SK-N-SH (cell line): ENCODE results near the gene OSBPL10. TPM values are rescaled to one million over a fixed set of nuclear protein-coding genes. Genes with fewer than 3 reads are reported as not detected.

Experiments used
- CTCF ChIA-PET: fragments of 300-600, 350-600 bp; formaldehyde crosslinking; extraction: SDS; loops from one replicate; lab custom pipeline; 2021; lab: Yijun Ruan, JAX
- POLR2A ChIA-PET: fragments of 350-600 bp; sonication (Branson Sonifier 250); formaldehyde crosslinking; extraction: SDS; loops from one replicate; lab custom pipeline; 2020; ENCODE audit warnings: antibody characterized with exemption, inconsistent platforms; lab: Yijun Ruan, JAX
- DNase-seq: peaks from one replicate; pipeline ENCODE4 v3.0.0; 2012
- H2AFZ ChIP-seq: fragments of 200-600 bp; sonication (generic); 2 replicates; pipeline ENCODE4 v1.8.1; 2016; ENCODE audit warnings: antibody characterized with exemption, mild to moderate bottlenecking, low read depth
- H3F3A ChIP-seq: fragments of 200-600 bp; sonication (generic); replicated peaks from 2 replicates; pipeline ENCODE3; 2016; ENCODE audit warnings: antibody characterized with exemption, mild to moderate bottlenecking; ENCODE audit not compliant: insufficient read depth
- H3K27ac ChIP-seq, 2 experiments: fragments of 200-500 bp in 1 of 2; fragments of 200-600 bp in 1 of 2; sonication (Bioruptor generic) in 1 of 2; sonication (generic), shearing (Covaris generic) in 1 of 2; 2 replicates each; pipeline versions ENCODE4 v1.5.1 to v1.6.1; 2014 to 2016; ENCODE audit warnings: low read depth in 2 of 2, inconsistent platforms in 1 of 2, low read length in 1 of 2, mild to moderate bottlenecking in 1 of 2, mixed read lengths in 1 of 2
- H3K27me3 ChIP-seq: fragments of 200-600 bp; sonication (generic), shearing (Covaris generic); 2 replicates; pipeline ENCODE4 v1.6.1; 2016; ENCODE audit warnings: mixed run types; ENCODE audit not compliant: insufficient read depth
- H3K36me3 ChIP-seq, 2 experiments: fragments of 200-500 bp in 1 of 2; fragments of 200-600 bp in 1 of 2; sonication (Bioruptor generic) in 1 of 2; sonication (generic) in 1 of 2; replicated peaks in 1 of 2; 2 replicates each; pipeline versions ENCODE3 to v1.5.1; 2014 to 2016; ENCODE audit warnings: low read length in 1 of 2, mild to moderate bottlenecking in 1 of 2; ENCODE audit not compliant: insufficient read depth in 2 of 2, control insufficient read depth in 1 of 2
- H3K4me1 ChIP-seq, 2 experiments: fragments of 200-500 bp in 1 of 2; fragments of 200-600 bp in 1 of 2; sonication (Bioruptor generic) in 1 of 2; sonication (generic), shearing (Covaris generic) in 1 of 2; 2 replicates each; pipeline versions ENCODE4 v1.5.1 to v1.6.1; 2014 to 2016; ENCODE audit warnings: low read depth in 1 of 2, low read length in 1 of 2, mixed run types in 1 of 2; ENCODE audit not compliant: insufficient read depth in 2 of 2, control insufficient read depth in 1 of 2
- H3K4me2 ChIP-seq: fragments of 200-600 bp; sonication (generic), shearing (Covaris generic); 2 replicates; pipeline ENCODE4 v1.6.1; 2017; ENCODE audit warnings: mixed run types
- H3K4me3 ChIP-seq, 2 experiments: fragments of 200-500 bp in 1 of 2; fragments of 200-600 bp in 1 of 2; sonication (Bioruptor generic) in 1 of 2; sonication (generic), shearing (Covaris generic) in 1 of 2; 2 replicates each; pipeline versions ENCODE4 v1.5.1 to v1.8.1; 2014 to 2016; ENCODE audit warnings: low read depth in 2 of 2, inconsistent platforms in 1 of 2, low read length in 1 of 2, mild to moderate bottlenecking in 1 of 2, mixed read lengths in 1 of 2, moderate library complexity in 1 of 2
- H3K79me2 ChIP-seq: fragments of 200-600 bp; sonication (generic); 2 replicates; pipeline ENCODE4 v1.8.1; 2017; ENCODE audit warnings: mild to moderate bottlenecking; ENCODE audit not compliant: insufficient read depth
- H3K9ac ChIP-seq: fragments of 200-600 bp; sonication (generic); 2 replicates; pipeline ENCODE4 v1.6.1; 2017; ENCODE audit warnings: mixed run types
- H3K9me2 ChIP-seq: fragments of 200-600 bp; sonication (generic); 2 replicates; pipeline ENCODE4 v1.6.1; 2017; ENCODE audit warnings: mixed run types
- H3K9me3 ChIP-seq: fragments of 200-600 bp; sonication (generic); 2 replicates; pipeline ENCODE4 v1.6.1; 2017; ENCODE audit warnings: mixed run types, mild to moderate bottlenecking, moderate library complexity
- H4K20me1 ChIP-seq: fragments of 200-600 bp; sonication (generic); 2 replicates; pipeline ENCODE4 v1.6.1; 2017; ENCODE audit warnings: mild to moderate bottlenecking, mixed run types; ENCODE audit not compliant: insufficient read depth
- ELF1 ChIP-seq: IDR thresholded peaks from 2 replicates; pipeline ENCODE4 v1.4.0; 2012
- EP300 ChIP-seq, 2 experiments: IDR thresholded peaks; 2 replicates each; pipeline versions ENCODE4 v1.4.0 to v1.6.1; 2012; ENCODE audit warnings: borderline replicate concordance in 1 of 2, low read depth in 1 of 2, low read length in 1 of 2
- EZH2phosphoT487 ChIP-seq: fragments of 200-600 bp; sonication (generic); IDR thresholded peaks from 2 replicates; pipeline ENCODE4 v1.6.1; 2017; ENCODE audit warnings: low read depth, mixed run types, mild to moderate bottlenecking, antibody characterized with exemption, moderate library complexity, borderline replicate concordance
- FOXJ3 ChIP-seq: sonication (generic); formaldehyde crosslinking; IDR thresholded peaks from 2 replicates; pipeline ENCODE4 v1.5.1; 2020; ENCODE audit warnings: mild to moderate bottlenecking, missing genetic modification reagents
- MEF2A ChIP-seq: IDR thresholded peaks from 2 replicates; pipeline ENCODE4 v1.4.0; 2012; ENCODE audit warnings: low read depth, borderline replicate concordance
- NRF1 ChIP-seq: IDR thresholded peaks from 2 replicates; pipeline ENCODE4 v1.6.1; 2012; ENCODE audit warnings: low read depth, mild to moderate bottlenecking, low read length
- POLR2AphosphoS5 ChIP-seq: IDR thresholded peaks from 2 replicates; pipeline ENCODE4 v1.6.1; 2012; ENCODE audit warnings: low read depth, low read length
- RAD21 ChIP-seq: IDR thresholded peaks from 2 replicates; pipeline ENCODE4 v1.6.1; 2012; ENCODE audit warnings: mild to moderate bottlenecking, low read length
- SIN3A ChIP-seq: IDR thresholded peaks from 2 replicates; pipeline ENCODE4 v1.6.1; 2012; ENCODE audit warnings: low read depth, mild to moderate bottlenecking, low read length, moderate library complexity, borderline replicate concordance
- SMC3 ChIP-seq: IDR thresholded peaks from 2 replicates; pipeline ENCODE4 v1.6.1; 2012; ENCODE audit warnings: low read depth, low read length, improper control_type of control experiment
- TEAD4 ChIP-seq: IDR thresholded peaks from 2 replicates; pipeline ENCODE4 v1.4.0; 2012; ENCODE audit warnings: mild to moderate bottlenecking, borderline replicate concordance; ENCODE audit not compliant: insufficient read depth
- USF2 ChIP-seq: fragments of 150-350 bp; IDR thresholded peaks from 2 replicates; pipeline ENCODE4 v1.6.1; 2017; ENCODE audit warnings: antibody characterized with exemption, low read length, low read depth, borderline replicate concordance
- YY1 ChIP-seq: IDR thresholded peaks from 2 replicates; pipeline ENCODE4 v1.4.0; 2012; ENCODE audit warnings: low read depth, mild to moderate bottlenecking
- WGBS: methylation state at CpG from one replicate; pipeline ENCODE4 v1.1.6; 2017; ENCODE audit warnings: low lambda C conversion rate; 5-methylcytosine and 5-hydroxymethylcytosine counted together
- polyA plus RNA-seq, 3 experiments: library from polyadenylated mRNA; depleted of rRNA; stranded (reverse); fragments of >200 nt; gene quantifications; 2 replicates each; pipeline ENCODE4 v1.2.3, GENCODE V29; 2012
- TF ChIP-seq, protein P1 (sequence below): IDR thresholded peaks from 2 replicates; pipeline ENCODE4 v1.4.0; 2012; ENCODE audit warnings: low read depth
- TF ChIP-seq, protein P2 (sequence below): fragments of 150-350 bp; IDR thresholded peaks from 2 replicates; pipeline ENCODE4 v1.6.1; 2016; ENCODE audit warnings: mild to moderate bottlenecking, low read depth, low read length
- TF ChIP-seq, protein P3 (sequence below): IDR thresholded peaks from 2 replicates; pipeline ENCODE4 v1.4.0; 2012; ENCODE audit warnings: low read depth, borderline replicate concordance

The OSBPL10 gene
- polyA plus RNA-seq, 1 of the 3 experiments (the other 2 are of a cell fraction) = 0.12 TPM

DNA sequence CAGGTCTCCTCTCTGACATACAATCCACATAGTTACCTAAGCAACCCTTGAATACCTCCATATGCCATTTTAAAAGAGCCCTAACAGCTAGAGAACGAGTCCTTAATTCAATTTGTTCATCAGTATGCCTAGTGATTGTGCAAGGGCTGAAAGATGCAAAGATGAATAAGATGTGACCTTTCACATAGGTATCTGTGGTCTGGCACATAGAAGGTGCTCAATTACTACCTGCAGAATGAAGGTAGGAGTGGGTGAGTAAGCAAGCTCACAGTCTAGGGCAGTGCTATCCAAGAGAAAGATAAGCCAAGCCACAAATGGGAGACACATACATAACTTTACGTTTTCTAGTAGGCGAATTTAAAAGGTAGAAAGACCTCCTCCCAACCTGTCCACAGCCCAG is 157.9 kb downstream of the OSBPL10 start:
- TF ChIP-seq SIN3A (no peak), EP300 (IDR thresholded peaks at IDR 0.05; ENCODE audit: borderline replicate concordance in 1 of 2, low read depth in 1 of 2, low read length in 1 of 2) (no peak), EZH2phosphoT487 (no peak), FOXJ3 (CRISPR knock-in tag) (no peak), ELF1 (no peak), USF2 (no peak)
- TF ChIP-seq, protein P1, sequence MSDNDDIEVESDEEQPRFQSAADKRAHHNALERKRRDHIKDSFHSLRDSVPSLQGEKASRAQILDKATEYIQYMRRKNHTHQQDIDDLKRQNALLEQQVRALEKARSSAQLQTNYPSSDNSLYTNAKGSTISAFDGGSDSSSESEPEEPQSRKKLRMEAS = no peak
- TF ChIP-seq, protein P2, sequence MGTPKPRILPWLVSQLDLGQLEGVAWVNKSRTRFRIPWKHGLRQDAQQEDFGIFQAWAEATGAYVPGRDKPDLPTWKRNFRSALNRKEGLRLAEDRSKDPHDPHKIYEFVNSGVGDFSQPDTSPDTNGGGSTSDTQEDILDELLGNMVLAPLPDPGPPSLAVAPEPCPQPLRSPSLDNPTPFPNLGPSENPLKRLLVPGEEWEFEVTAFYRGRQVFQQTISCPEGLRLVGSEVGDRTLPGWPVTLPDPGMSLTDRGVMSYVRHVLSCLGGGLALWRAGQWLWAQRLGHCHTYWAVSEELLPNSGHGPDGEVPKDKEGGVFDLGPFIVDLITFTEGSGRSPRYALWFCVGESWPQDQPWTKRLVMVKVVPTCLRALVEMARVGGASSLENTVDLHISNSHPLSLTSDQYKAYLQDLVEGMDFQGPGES = no peak
- Histone ChIP-seq H3K9ac (no peak overlapping the region), H3K27me3 (no peaks in the 10 kb centered on the region), H3F3A (no peaks in the 10 kb centered on the region), H3K4me3 (no peak overlapping the region), H3K9me3 (no peaks in the 10 kb centered on the region), H3K27ac (no peak overlapping the region), H3K79me2 (no peaks in the 10 kb centered on the region), H4K20me1 (no peaks in the 10 kb centered on the region), H3K9me2 (no peaks in the 10 kb centered on the region), H3K36me3 (no peaks in the 10 kb centered on the region), H2AFZ (no peak overlapping the region), H3K4me1 (no peaks in the 10 kb centered on the region), H3K4me2 (no peak overlapping the region)
- WGBS = 33% methylated on average over 3 of the region's 3 CpGs
- DNase-seq = no peak
- ChIA-PET POLR2A (no interaction called here), CTCF (no interaction called here)

GRCh38 chr3:31821118-31821517 is 159.9 kb downstream of the OSBPL10 start:
- TF ChIP-seq NRF1 = no peak
- TF ChIP-seq, protein P1 = no peak
- no peak for TF ChIP-seq YY1
- TF ChIP-seq, protein P2 = no peak
- no peak for TF ChIP-seq RAD21
- no peak for TF ChIP-seq EP300 (IDR thresholded peaks at IDR 0.05; ENCODE audit: borderline replicate concordance in 1 of 2, low read depth in 1 of 2, low read length in 1 of 2)
- TF ChIP-seq SIN3A = no peak
- no peak for TF ChIP-seq POLR2AphosphoS5
- TF ChIP-seq, protein P3, sequence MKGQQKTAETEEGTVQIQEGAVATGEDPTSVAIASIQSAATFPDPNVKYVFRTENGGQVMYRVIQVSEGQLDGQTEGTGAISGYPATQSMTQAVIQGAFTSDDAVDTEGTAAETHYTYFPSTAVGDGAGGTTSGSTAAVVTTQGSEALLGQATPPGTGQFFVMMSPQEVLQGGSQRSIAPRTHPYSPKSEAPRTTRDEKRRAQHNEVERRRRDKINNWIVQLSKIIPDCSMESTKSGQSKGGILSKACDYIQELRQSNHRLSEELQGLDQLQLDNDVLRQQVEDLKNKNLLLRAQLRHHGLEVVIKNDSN = no peak
- TF ChIP-seq MEF2A = no peak
- TF ChIP-seq SMC3 = no peak
- TF ChIP-seq TEAD4 = no peak
- Histone ChIP-seq H3F3A (no peaks in the 10 kb centered on the region), H3K27ac (no peak overlapping the region), H3K4me1 (no peaks in the 10 kb centered on the region), H3K9ac (no peak overlapping the region), H3K4me3 (no peak overlapping the region), H3K9me3 (no peaks in the 10 kb centered on the region), H3K79me2 (no peaks in the 10 kb centered on the region), H2AFZ (no peak overlapping the region), H3K9me2 (no peaks in the 10 kb centered on the region), H3K27me3 (no peaks in the 10 kb centered on the region), H4K20me1 (no peaks in the 10 kb centered on the region), H3K4me2 (no peak overlapping the region), H3K36me3 (no peaks in the 10 kb centered on the region)
- ChIA-PET POLR2A (no interaction called here), CTCF (no interaction called here)
- no peak for DNase-seq
- WGBS = 29% methylated on average over 2 of the region's 2 CpGs
